GM23338 (cell line): ENCODE results near the gene NPHP4. TPM values are rescaled to one million over a fixed set of nuclear protein-coding genes. Genes with fewer than 3 reads are reported as not detected.

ENCODE experiments used
- ATAC-seq: fragments of 200-7000 bp; cut with Tn5 transposase; 3 replicates; pipeline ENCODE4 v1.9.1; 2020
- DNase-seq: peaks from one replicate; pipeline ENCODE4 v3.0.0-alpha.2; 2015; ENCODE audit warnings: low spot score
- H2AFZ ChIP-seq: fragments of 200-600 bp; sonication (generic); 2 replicates; pipeline ENCODE4 v1.8.0; 2016; ENCODE audit warnings: antibody characterized with exemption, mild to moderate bottlenecking, moderate library complexity
- H3F3A ChIP-seq: fragments of 200-600 bp; sonication (generic); replicated peaks from 2 replicates; pipeline ENCODE4 v1.8.0; 2017; ENCODE audit warnings: antibody characterized with exemption, mixed run types, low read depth
- H3K27ac ChIP-seq: fragments of 200-600 bp; sonication (generic); 2 replicates; pipeline ENCODE4 v1.6.1; 2016; ENCODE audit warnings: low read depth
- H3K27me3 ChIP-seq: fragments of 200-600 bp; sonication (generic); 2 replicates; pipeline ENCODE4 v1.8.0; 2016; ENCODE audit warnings: mild to moderate bottlenecking, mixed run types, moderate library complexity; ENCODE audit not compliant: insufficient read depth
- H3K36me3 ChIP-seq: fragments of 200-600 bp; sonication (generic); 2 replicates; pipeline ENCODE4 v1.8.0; 2016; ENCODE audit warnings: mild to moderate bottlenecking; ENCODE audit not compliant: insufficient read depth
- H3K4me1 ChIP-seq: fragments of 200-600 bp; sonication (generic); 2 replicates; pipeline ENCODE4 v1.8.0; 2016; ENCODE audit warnings: mild to moderate bottlenecking, moderate library complexity; ENCODE audit not compliant: insufficient read depth
- H3K4me2 ChIP-seq: fragments of 200-600 bp; sonication (generic); 2 replicates; pipeline ENCODE4 v1.7.1; 2017; ENCODE audit warnings: mixed run types
- H3K4me3 ChIP-seq: fragments of 200-600 bp; sonication (generic); 2 replicates; pipeline ENCODE4 v1.6.1; 2016; ENCODE audit warnings: mixed run types
- H3K79me2 ChIP-seq: fragments of 200-600 bp; sonication (generic); replicated peaks from 2 replicates; pipeline ENCODE4 v1.8.0; 2017; ENCODE audit warnings: mild to moderate bottlenecking; ENCODE audit not compliant: insufficient read depth
- H3K9me2 ChIP-seq: fragments of 200-600 bp; sonication (generic); 2 replicates; pipeline ENCODE4 v1.8.0; 2017; ENCODE audit not compliant: insufficient read depth
- H4K20me1 ChIP-seq: fragments of 200-600 bp; sonication (generic); replicated peaks from 2 replicates; pipeline ENCODE4 v1.8.0; 2017; ENCODE audit warnings: mild to moderate bottlenecking; ENCODE audit not compliant: insufficient read depth
- H3K27ac Mint-ChIP-seq: 2 replicates; pipeline ENCODE4 v1.8.0; 2020; ENCODE audit warnings: inconsistent platforms, mild to moderate bottlenecking, moderate library complexity, mixed read lengths
- H3K27me3 Mint-ChIP-seq: 3 replicates; pipeline ENCODE4 v1.8.0; 2022; ENCODE audit warnings: low read depth, mild to moderate bottlenecking, moderate library complexity, mixed read lengths, inconsistent platforms; ENCODE audit not compliant: insufficient read depth, poor library complexity
- H3K36me3 Mint-ChIP-seq: 3 replicates; pipeline ENCODE4 v1.8.0; 2021; ENCODE audit warnings: low read depth, mild to moderate bottlenecking, inconsistent platforms, moderate library complexity, mixed read lengths
- H3K4me1 Mint-ChIP-seq: 3 replicates; pipeline ENCODE4 v1.8.0; 2020; ENCODE audit warnings: mild to moderate bottlenecking, inconsistent platforms, mixed read lengths
- H3K4me3 Mint-ChIP-seq: 3 replicates; pipeline ENCODE4 v1.8.0; 2021; ENCODE audit warnings: moderate library complexity, mild to moderate bottlenecking, inconsistent platforms, mixed read lengths
- H3K9me3 Mint-ChIP-seq: 3 replicates; pipeline ENCODE4 v1.8.0; 2020; ENCODE audit warnings: moderate library complexity, mild to moderate bottlenecking, inconsistent platforms, mixed read lengths
- CREB1 ChIP-seq: fragments of 250-450 bp; sonication (Bioruptor Pico); IDR thresholded peaks from 2 replicates; pipeline ENCODE4 v1.5.0; 2020; ENCODE audit warnings: low read depth, mild to moderate bottlenecking, moderate library complexity
- EZH2 ChIP-seq: fragments of 200-600 bp; sonication (generic); IDR thresholded peaks from one replicate; pipeline ENCODE4 v1.8.0; 2017; ENCODE audit warnings: antibody characterized with exemption, mild to moderate bottlenecking, low read depth; ENCODE audit not compliant: unreplicated experiment
- NANOG ChIP-seq: IDR thresholded peaks from 2 replicates; pipeline ENCODE4 v1.6.1; 2016; ENCODE audit warnings: antibody characterized with exemption, borderline replicate concordance
- POLR2AphosphoS5 ChIP-seq: IDR thresholded peaks from 2 replicates; pipeline ENCODE4 v1.6.1; 2016; ENCODE audit warnings: antibody characterized with exemption, low read depth
- ZNF114 ChIP-seq: fragments of 250-450 bp; sonication (Bioruptor Pico); IDR thresholded peaks from 2 replicates; pipeline ENCODE4 v1.5.0; 2020; ENCODE audit warnings: mild to moderate bottlenecking, moderate library complexity
- polyA plus RNA-seq: library from polyadenylated mRNA; unstranded; fragments of >200 nt; fragmentation: Nextera tagmentation; extraction: Ambion mirVana; gene quantifications from 2 replicates; pipeline ENCODE4 v1.2.1, GENCODE V29; 2016
- total RNA-seq: library from RNA; depleted of rRNA; stranded (reverse); fragments of >200 nt; shearing (Covaris generic); gene quantifications from 2 replicates; pipeline ENCODE4 v1.2.3, GENCODE V29; 2014
- TF ChIP-seq, protein P1 (sequence below): IDR thresholded peaks from one replicate; pipeline ENCODE4 v1.6.1; 2018; ENCODE audit warnings: antibody characterized with exemption; ENCODE audit not compliant: unreplicated experiment
- TF ChIP-seq, protein P2 (sequence below), 2 experiments: fragments of 200-600 bp in 1 of 2; sonication (generic) in 1 of 2; conservative IDR thresholded peaks; 2 replicates each; pipeline versions ENCODE4 v1.5.1 to v1.6.1; 2016 to 2017; ENCODE audit warnings: antibody characterized with exemption in 2 of 2, low read depth in 2 of 2, mild to moderate bottlenecking in 2 of 2, moderate library complexity in 1 of 2
- TF ChIP-seq, protein P3 (sequence below): IDR thresholded peaks from 2 replicates; pipeline ENCODE4 v1.6.1; 2016; ENCODE audit warnings: antibody characterized with exemption

The NPHP4 gene
- total and polyA plus RNA-seq, 2 experiments from 2014 or later, result 2.5 to 12.4 TPM

DNA sequence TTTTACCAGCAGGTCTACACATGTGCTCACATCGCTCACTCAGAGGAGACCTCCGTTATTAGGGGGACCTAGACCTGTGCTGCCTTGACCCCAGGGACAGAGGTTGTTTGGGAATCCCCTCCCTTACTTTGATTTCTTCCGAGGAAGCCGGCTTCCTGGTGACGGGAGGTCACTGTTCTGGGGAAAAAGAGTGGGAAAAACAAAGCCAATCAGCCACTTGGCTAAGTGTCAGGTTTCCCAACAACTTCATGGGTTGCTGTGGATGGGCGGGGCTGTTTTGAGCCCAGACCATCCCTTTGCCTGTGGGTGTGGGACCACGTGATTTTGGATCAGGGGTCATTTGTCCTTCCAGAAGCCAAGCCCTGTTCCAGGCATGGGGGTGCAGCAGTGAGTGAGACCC lies 46.4 kb upstream of the NPHP4 start:
- Mint-ChIP-seq H3K9me3 (no peaks in the 10 kb centered on the region), H3K36me3 (no peaks in the 10 kb centered on the region)

More for the DNA sequence above, 46.4 kb upstream of the NPHP4 start:
- no peak overlapping the region for H2AFZ ChIP-seq
- no peak for DNase-seq
- H3K9me2 ChIP-seq, result no peaks in the 10 kb centered on the region
- no peak overlapping the region for H3K4me3 ChIP-seq
- H3K27me3 ChIP-seq, result no peaks in the 10 kb centered on the region
- H3K4me2 ChIP-seq, result no peak overlapping the region
- no peaks in the 10 kb centered on the region for H3K79me2 ChIP-seq
- Mint-ChIP-seq H3K27me3 (peaks cover 7% of the 10 kb centered on the region), H3K4me1 (peaks cover 22% of the 10 kb centered on the region), H3K4me3 (no peak overlapping the region), H3K27ac (no peak overlapping the region)
- TF ChIP-seq, protein P1, sequence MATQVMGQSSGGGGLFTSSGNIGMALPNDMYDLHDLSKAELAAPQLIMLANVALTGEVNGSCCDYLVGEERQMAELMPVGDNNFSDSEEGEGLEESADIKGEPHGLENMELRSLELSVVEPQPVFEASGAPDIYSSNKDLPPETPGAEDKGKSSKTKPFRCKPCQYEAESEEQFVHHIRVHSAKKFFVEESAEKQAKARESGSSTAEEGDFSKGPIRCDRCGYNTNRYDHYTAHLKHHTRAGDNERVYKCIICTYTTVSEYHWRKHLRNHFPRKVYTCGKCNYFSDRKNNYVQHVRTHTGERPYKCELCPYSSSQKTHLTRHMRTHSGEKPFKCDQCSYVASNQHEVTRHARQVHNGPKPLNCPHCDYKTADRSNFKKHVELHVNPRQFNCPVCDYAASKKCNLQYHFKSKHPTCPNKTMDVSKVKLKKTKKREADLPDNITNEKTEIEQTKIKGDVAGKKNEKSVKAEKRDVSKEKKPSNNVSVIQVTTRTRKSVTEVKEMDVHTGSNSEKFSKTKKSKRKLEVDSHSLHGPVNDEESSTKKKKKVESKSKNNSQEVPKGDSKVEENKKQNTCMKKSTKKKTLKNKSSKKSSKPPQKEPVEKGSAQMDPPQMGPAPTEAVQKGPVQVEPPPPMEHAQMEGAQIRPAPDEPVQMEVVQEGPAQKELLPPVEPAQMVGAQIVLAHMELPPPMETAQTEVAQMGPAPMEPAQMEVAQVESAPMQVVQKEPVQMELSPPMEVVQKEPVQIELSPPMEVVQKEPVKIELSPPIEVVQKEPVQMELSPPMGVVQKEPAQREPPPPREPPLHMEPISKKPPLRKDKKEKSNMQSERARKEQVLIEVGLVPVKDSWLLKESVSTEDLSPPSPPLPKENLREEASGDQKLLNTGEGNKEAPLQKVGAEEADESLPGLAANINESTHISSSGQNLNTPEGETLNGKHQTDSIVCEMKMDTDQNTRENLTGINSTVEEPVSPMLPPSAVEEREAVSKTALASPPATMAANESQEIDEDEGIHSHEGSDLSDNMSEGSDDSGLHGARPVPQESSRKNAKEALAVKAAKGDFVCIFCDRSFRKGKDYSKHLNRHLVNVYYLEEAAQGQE, result no peak
- no peak for TF ChIP-seq CREB1 (CRISPR knock-in tag)
- TF ChIP-seq, protein P2, sequence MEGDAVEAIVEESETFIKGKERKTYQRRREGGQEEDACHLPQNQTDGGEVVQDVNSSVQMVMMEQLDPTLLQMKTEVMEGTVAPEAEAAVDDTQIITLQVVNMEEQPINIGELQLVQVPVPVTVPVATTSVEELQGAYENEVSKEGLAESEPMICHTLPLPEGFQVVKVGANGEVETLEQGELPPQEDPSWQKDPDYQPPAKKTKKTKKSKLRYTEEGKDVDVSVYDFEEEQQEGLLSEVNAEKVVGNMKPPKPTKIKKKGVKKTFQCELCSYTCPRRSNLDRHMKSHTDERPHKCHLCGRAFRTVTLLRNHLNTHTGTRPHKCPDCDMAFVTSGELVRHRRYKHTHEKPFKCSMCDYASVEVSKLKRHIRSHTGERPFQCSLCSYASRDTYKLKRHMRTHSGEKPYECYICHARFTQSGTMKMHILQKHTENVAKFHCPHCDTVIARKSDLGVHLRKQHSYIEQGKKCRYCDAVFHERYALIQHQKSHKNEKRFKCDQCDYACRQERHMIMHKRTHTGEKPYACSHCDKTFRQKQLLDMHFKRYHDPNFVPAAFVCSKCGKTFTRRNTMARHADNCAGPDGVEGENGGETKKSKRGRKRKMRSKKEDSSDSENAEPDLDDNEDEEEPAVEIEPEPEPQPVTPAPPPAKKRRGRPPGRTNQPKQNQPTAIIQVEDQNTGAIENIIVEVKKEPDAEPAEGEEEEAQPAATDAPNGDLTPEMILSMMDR (conservative IDR thresholded peaks at IDR 0.05; ENCODE audit: low read depth in 2 of 2), result no peak
- TF ChIP-seq, protein P3, sequence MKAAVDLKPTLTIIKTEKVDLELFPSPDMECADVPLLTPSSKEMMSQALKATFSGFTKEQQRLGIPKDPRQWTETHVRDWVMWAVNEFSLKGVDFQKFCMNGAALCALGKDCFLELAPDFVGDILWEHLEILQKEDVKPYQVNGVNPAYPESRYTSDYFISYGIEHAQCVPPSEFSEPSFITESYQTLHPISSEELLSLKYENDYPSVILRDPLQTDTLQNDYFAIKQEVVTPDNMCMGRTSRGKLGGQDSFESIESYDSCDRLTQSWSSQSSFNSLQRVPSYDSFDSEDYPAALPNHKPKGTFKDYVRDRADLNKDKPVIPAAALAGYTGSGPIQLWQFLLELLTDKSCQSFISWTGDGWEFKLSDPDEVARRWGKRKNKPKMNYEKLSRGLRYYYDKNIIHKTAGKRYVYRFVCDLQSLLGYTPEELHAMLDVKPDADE, result no peak
- TF ChIP-seq EZH2, result no peak
- TF ChIP-seq ZNF114 (CRISPR knock-in tag), result no peak
- no peak for TF ChIP-seq NANOG
- TF ChIP-seq POLR2AphosphoS5, result no peak
- H3K27ac ChIP-seq, result no peak overlapping the region
- no peaks in the 10 kb centered on the region for H3K36me3 ChIP-seq
- ATAC-seq, result no peak
- no peaks in the 10 kb centered on the region; the same call in 1 of the 2 replicates for H4K20me1 ChIP-seq
- peaks cover 5% of the 10 kb centered on the region; the same call in 1 of the 2 replicates for H3K4me1 ChIP-seq
- no peaks in the 10 kb centered on the region for H3F3A ChIP-seq
